Bronchial epithelial cell (primary cell): ENCODE results near the gene SLC37A3. TPM values are rescaled to one million over a fixed set of nuclear protein-coding genes. Genes with fewer than 3 reads are reported as not detected.
"Not testable (repeated sequence)": the region's sequence is repeated elsewhere in the genome, so short reads cannot be mapped to it uniquely, and the experiment has no call there.

ENCODE experiments used
- DNase-seq: peaks from one replicate; pipeline ENCODE4 v3.0.0-alpha.2; 2010; ENCODE audit warnings: low read depth
- FAIRE-seq: peaks from 2 replicates; lab custom pipeline; 2011; peaks lifted over from hg19 to GRCh38; lab: Jason Lieb, UNC
- H3K27me3 ChIP-seq: 2 replicates; pipeline ENCODE4 v1.5.1; 2011; ENCODE audit warnings: low read length; ENCODE audit not compliant: control insufficient read depth, insufficient read depth
- H3K36me3 ChIP-seq: 2 replicates; pipeline ENCODE4 v1.5.1; 2011; ENCODE audit warnings: low read length; ENCODE audit not compliant: control insufficient read depth, insufficient read depth
- H3K4me3 ChIP-seq: 2 replicates; pipeline ENCODE4 v1.5.1; 2011; ENCODE audit warnings: mild to moderate bottlenecking, low read depth, low read length, control low read depth
- CTCF ChIP-seq: IDR thresholded peaks from 2 replicates; pipeline ENCODE4 v1.5.1; 2011; ENCODE audit warnings: mild to moderate bottlenecking, moderate library complexity, low read length, control low read depth, inconsistent platforms; ENCODE audit not compliant: insufficient read depth, severe bottlenecking
- total RNA-seq: library from RNA; depleted of rRNA; stranded (reverse); fragments of >200 nt; gene quantifications from 2 replicates; pipeline ENCODE4 v1.2.1, GENCODE V29; 2014

The SLC37A3 gene
- total RNA-seq, 1 donor from 2014 or later: 58.7 TPM

DNA sequence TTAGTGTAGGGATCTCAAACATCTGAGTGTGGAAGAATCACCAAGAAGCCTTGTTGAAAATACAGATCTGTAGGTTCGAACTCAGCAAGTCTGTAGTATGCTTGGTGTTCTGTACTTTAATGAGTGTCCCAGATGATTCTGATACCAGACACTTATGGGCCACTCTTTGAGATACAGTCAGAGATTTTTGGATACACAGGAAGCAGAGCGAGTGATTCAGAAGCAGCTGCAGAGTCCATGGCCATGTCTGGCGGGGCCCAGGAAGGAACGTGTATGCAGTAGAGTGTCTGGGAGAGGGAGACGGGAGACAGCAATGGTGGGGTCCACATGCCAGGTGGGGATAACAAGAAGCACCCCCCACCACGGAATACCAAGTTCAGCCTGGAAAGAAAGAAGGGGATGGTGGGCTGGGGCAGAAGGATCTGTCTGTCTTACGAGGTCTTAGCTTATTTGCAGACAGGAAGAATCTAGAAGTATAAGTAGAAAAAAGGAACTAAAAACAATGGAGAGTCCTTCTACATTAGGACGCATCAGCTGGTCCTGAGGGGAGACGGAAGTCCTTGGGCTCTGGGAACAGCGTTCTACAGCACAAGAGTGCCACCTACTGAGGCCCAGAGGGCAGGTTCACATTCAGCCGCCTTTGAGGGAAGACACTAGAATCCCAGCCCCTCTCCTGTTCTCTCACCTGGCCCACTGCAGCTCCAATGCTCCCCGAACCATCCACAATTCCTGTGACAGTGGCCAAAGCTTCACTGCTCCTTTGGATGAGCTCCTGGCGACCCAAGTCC is 55.4 kb downstream of the SLC37A3 start:
- Histone ChIP-seq H3K36me3 (peaks cover 7% of the 10 kb centered on the region), H3K4me3 (no peak overlapping the region), H3K27me3 (no peaks in the 10 kb centered on the region)
- TF ChIP-seq CTCF: peak; percentile 57
- FAIRE-seq (no peak), DNase-seq (peak; percentile 11)

GRCh38 chr7:140338959-140339358 is 59.4 kb downstream of the SLC37A3 start:
- H3K27me3 ChIP-seq, H3K4me3 ChIP-seq, DNase-seq, H3K36me3 ChIP-seq, FAIRE-seq: not testable (repeated sequence)

- Histone ChIP-seq H3K36me3 (peaks cover 7% of the 10 kb centered on the region), H3K4me3 (no peak overlapping the region), H3K27me3 (no peaks in the 10 kb centered on the region)
- DNase-seq: no peak
- FAIRE-seq: no peak
- TF ChIP-seq CTCF: no peak
Measured at GRCh38 chr7:140334341-140335057, 63.8 kb downstream of the SLC37A3 start.

DNA sequence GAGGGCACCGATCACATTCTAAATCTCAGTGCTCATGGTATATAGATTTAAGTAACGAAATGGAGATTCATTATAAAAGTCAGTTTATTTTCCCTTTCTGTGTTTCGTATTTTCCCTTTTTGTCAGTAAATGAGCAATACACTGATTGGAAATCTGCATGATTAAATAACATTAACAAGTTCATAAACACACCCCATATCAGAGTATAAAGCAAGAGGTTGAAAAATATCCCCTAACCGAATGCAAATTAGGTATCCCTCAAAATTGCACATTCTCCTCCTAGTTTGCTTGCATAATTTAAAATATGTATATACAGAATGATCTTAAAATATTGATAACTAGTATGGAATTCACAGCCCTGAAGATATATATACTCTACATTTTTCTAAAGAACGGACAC is 64.6 kb downstream of the SLC37A3 start:
- Histone ChIP-seq H3K4me3 (no peak overlapping the region), H3K27me3 (no peaks in the 10 kb centered on the region), H3K36me3 (peaks cover 7% of the 10 kb centered on the region)
- no peak for DNase-seq
- TF ChIP-seq CTCF: no peak
- no peak for FAIRE-seq

GRCh38 chr7:140333223-140333622 is 65.1 kb downstream of the SLC37A3 start:
- no peak for DNase-seq
- peaks cover 7% of the 10 kb centered on the region for H3K36me3 ChIP-seq
- FAIRE-seq: no peak
- H3K4me3 ChIP-seq: no peak overlapping the region
- H3K27me3 ChIP-seq: no peaks in the 10 kb centered on the region
- no peak for TF ChIP-seq CTCF

DNA sequence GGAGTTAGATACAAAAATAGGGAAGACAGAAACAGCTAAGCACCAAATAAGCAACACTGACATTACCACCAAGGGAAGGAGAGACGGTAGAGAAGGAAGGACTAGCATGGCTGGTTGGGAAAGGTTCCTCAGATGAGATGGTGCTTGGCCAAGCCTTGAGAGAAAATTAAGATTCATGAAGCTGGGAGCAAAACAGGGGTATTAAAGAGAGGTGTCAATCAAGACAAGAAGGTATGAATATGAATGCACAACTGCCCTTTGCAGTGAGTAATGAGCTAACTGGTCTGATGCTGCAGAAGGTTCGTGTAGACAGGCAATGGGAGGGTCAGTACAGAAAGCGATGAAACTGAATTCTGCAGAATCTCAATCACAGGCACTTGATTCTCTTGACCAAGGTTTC is 67.7 kb downstream of the SLC37A3 start:
- Histone ChIP-seq H3K27me3 (no peaks in the 10 kb centered on the region), H3K36me3 (peaks cover 7% of the 10 kb centered on the region), H3K4me3 (no peak overlapping the region)
- DNase-seq: no peak
- no peak for TF ChIP-seq CTCF
- FAIRE-seq: no peak
